Fibroblast of lung (primary cell): ENCODE data around the gene NPPC.

Experiments used
- EZH2 ChIP-seq: IDR thresholded peaks from 2 replicates; pipeline ENCODE4 v1.5.1; 2012; ENCODE audit warnings: low read length, control low read depth, mild to moderate bottlenecking; ENCODE audit errors: missing control alignments
- TF ChIP-seq, protein P1 (sequence below), 2 donors: IDR thresholded peaks in 1 of 2; conservative IDR thresholded peaks in 1 of 2; 1 replicate in 1 of 2; 2 replicates in 1 of 2; pipeline ENCODE4 v1.5.1; 2011 to 2012; ENCODE audit warnings: low read length in 2 of 2, control low read depth in 1 of 2, inconsistent platforms in 1 of 2, low read depth in 1 of 2, mild to moderate bottlenecking in 1 of 2

DNA sequence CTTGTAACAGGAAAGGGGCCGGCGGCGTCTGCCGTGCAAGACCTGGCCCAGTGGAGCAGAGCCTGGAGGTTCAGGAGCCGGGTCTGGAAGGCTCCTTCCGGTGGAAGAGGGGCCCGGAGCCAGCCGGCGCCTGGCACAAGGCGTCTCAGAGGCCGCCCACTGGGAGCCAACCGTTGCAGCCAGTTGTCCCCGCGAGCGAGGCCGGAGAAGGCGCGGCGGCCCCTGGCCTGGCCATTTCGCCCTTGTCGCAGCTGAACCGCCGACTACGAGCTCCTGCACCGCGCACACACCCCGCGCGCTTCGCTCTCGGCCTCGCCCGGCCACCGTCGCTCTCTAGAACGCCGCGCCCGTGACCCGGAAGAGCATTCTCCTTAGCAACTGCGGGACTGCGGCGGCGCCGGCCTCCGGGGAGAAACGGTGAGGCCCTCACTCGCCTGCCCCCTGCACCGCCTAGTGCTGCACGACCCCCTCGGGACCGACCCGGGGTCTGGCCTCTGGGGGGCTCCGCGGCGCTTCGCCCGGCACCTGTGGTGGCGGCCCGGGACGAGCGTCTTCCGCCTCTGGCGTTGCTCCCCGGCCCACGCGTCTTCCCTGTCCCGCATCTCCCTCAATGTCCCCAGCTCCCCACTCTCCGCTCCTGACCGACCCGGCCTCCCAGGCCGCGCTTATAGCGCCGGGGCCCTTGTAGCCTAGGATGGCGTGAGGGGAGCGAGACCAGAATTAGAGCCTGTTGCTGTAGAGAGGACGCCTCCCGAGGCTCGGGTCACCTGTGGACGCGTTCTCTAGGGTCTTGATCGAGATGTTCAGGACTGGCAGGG is 35.4 kb upstream of the NPPC start, which contains the start of gene DIS3L2:
- TF ChIP-seq, protein P1, sequence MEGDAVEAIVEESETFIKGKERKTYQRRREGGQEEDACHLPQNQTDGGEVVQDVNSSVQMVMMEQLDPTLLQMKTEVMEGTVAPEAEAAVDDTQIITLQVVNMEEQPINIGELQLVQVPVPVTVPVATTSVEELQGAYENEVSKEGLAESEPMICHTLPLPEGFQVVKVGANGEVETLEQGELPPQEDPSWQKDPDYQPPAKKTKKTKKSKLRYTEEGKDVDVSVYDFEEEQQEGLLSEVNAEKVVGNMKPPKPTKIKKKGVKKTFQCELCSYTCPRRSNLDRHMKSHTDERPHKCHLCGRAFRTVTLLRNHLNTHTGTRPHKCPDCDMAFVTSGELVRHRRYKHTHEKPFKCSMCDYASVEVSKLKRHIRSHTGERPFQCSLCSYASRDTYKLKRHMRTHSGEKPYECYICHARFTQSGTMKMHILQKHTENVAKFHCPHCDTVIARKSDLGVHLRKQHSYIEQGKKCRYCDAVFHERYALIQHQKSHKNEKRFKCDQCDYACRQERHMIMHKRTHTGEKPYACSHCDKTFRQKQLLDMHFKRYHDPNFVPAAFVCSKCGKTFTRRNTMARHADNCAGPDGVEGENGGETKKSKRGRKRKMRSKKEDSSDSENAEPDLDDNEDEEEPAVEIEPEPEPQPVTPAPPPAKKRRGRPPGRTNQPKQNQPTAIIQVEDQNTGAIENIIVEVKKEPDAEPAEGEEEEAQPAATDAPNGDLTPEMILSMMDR (conservative IDR thresholded peaks at IDR 0.05 in 1 of 2, IDR thresholded peaks at IDR 0.05 in 1 of 2; ENCODE audit: low read depth in 1 of 2, low read length in 2 of 2) = no peak
- no peak for TF ChIP-seq EZH2
